22Rv1 (cell line): ENCODE measurements around the gene CDC42BPG.

Experiments used
- H3K27ac ChIP-seq: fragments of 450-650 bp; 2 replicates; pipeline ENCODE4 v1.5.1; 2017
- CTCF ChIP-seq: fragments of 450-650 bp; IDR thresholded peaks from 2 replicates; pipeline ENCODE4 v1.5.1; 2017; ENCODE audit warnings: mild to moderate bottlenecking
- ZFX ChIP-seq: fragments of 450-650 bp; IDR thresholded peaks from 2 replicates; pipeline ENCODE4 v1.6.1; 2017; ENCODE audit warnings: antibody characterized with exemption, borderline replicate concordance

Gene CDC42BPG

GRCh38 chr11:64803846-64804345 lies 40.6 kb downstream of the CDC42BPG start:
- peak overlapping the region; percentile 88 for H3K27ac ChIP-seq
- no peak for TF ChIP-seq ZFX
- no peak for TF ChIP-seq CTCF

GRCh38 chr11:64803158-64803845 lies 41.2 kb downstream of the CDC42BPG start, which contains the start of gene MAP4K2:
Gene MAP4K2, minus strand, starts transcription at chr11:64803214. Its CDS starts 65 bp downstream, at chr11:64803149.
- TF ChIP-seq ZFX = no peak
- TF ChIP-seq CTCF = peak; percentile 65
- H3K27ac ChIP-seq = peak within 1 kb of the TSS; percentile 88

- H3K27ac ChIP-seq = peak overlapping the region; percentile 88
These were observed 41.9 kb downstream of the CDC42BPG start for GRCh38 chr11:64802370-64803157.

GRCh38 chr11:64801561-64802369 lies 42.7 kb downstream of the CDC42BPG start:
- peak overlapping the region; percentile 88 for H3K27ac ChIP-seq
- TF ChIP-seq CTCF (no peak), ZFX (no peak)

More at GRCh38 chr11:64802370-64803157, 41.9 kb downstream of the CDC42BPG start:
- TF ChIP-seq ZFX = no peak
- TF ChIP-seq CTCF = no peak

- no peak for TF ChIP-seq CTCF
- no peak for TF ChIP-seq ZFX
- 0 out of 2 replicates have a peak overlapping the region, but pooled peaks have one; percentile 88 for H3K27ac ChIP-seq
These were observed 43.3 kb downstream of the CDC42BPG start for GRCh38 chr11:64801158-64801464.

- H3K27ac ChIP-seq = no peak overlapping the region
- TF ChIP-seq ZFX (no peak), CTCF (no peak)
These were observed 43.9 kb downstream of the CDC42BPG start for GRCh38 chr11:64800303-64801157.
